Measurements from ENCODE around the gene GSTA4. TPM values are rescaled to one million over a fixed set of nuclear protein-coding genes. Genes with fewer than 3 reads are reported as not detected.

The GSTA4 gene
- total RNA-seq, 1 donor from 2014 or later = 9.4 TPM

- Histone ChIP-seq H3K27ac (replicated peaks) (peak overlapping the region; percentile 94), H3K4me1 (peaks cover 33% of the 10 kb centered on the region), H3K4me3 (peak overlapping the region; percentile 82), H3K9me3 (replicated peaks) (no peaks in the 10 kb centered on the region), H3K27me3 (ENCODE audit: low read depth) (no peaks in the 10 kb centered on the region), H3K36me3 (no peaks in the 10 kb centered on the region)
- TF ChIP-seq CTCF (IDR thresholded peaks at IDR 0.05; ENCODE audit: borderline replicate concordance) = no peak
- DNase-seq = peak; percentile 27
- intact Hi-C loops (cut with micrococcal nuclease) = no loop called here
Observed at GRCh38 chr6:52994839-52995088, 320 bp downstream of the GSTA4 start.

GRCh38 chr6:52994031-52994838 lies 849 bp downstream of the GSTA4 start:
- Histone ChIP-seq H3K27me3 (ENCODE audit: low read depth) (no peaks in the 10 kb centered on the region), H3K9me3 (replicated peaks) (no peaks in the 10 kb centered on the region), H3K4me1 (peaks cover 33% of the 10 kb centered on the region), H3K4me3 (peak overlapping the region; percentile 82), H3K36me3 (peaks cover 3% of the 10 kb centered on the region), H3K27ac (replicated peaks) (peak overlapping the region; percentile 94)
- peak; percentile 35 for DNase-seq
- TF ChIP-seq CTCF (IDR thresholded peaks at IDR 0.05; ENCODE audit: borderline replicate concordance) = no peak
- intact Hi-C loops (cut with micrococcal nuclease) = no loop called here

GRCh38 chr6:52992980-52993920 lies 1.8 kb downstream of the GSTA4 start:
- peaks cover 33% of the 10 kb centered on the region for H3K4me1 ChIP-seq
- peak overlapping the region; percentile 82 for H3K4me3 ChIP-seq
- intact Hi-C loops (cut with micrococcal nuclease) = no loop called here
- DNase-seq = no peak
- peak overlapping the region; percentile 94 for H3K27ac ChIP-seq (replicated peaks)
- no peak for TF ChIP-seq CTCF (IDR thresholded peaks at IDR 0.05; ENCODE audit: borderline replicate concordance)
- peaks cover 9% of the 10 kb centered on the region for H3K36me3 ChIP-seq
- no peaks in the 10 kb centered on the region for H3K27me3 ChIP-seq (ENCODE audit: low read depth)
- no peaks in the 10 kb centered on the region for H3K9me3 ChIP-seq (replicated peaks)

DNA sequence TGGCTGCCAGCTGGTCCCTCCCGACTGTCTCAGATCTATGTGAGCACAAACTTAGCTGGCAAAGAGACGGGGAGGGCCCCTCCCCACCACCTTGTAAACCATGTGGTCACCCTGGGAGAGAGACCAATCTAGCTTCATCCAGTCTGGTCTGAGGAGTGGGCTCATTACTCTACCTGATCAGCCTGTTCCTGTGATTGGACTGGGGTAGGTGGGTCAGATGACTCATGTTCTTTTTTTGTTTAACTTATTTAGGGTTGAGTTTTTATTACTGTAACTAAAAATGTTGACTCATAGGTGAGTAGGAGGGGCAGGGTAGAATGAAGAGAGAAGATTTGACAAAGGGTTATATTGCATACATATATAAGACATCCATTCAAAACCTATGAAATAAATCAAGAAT lies 4.7 kb downstream of the GSTA4 start:
- no peak for TF ChIP-seq CTCF (IDR thresholded peaks at IDR 0.05; ENCODE audit: borderline replicate concordance)
- intact Hi-C loops (cut with micrococcal nuclease) = no loop called here
- H3K4me1 ChIP-seq = peaks cover 24% of the 10 kb centered on the region
- H3K27ac ChIP-seq (replicated peaks) = no peak overlapping the region
- no peak for DNase-seq
- H3K9me3 ChIP-seq (replicated peaks) = no peaks in the 10 kb centered on the region
- H3K4me3 ChIP-seq = no peak overlapping the region
- H3K36me3 ChIP-seq = peaks cover 11% of the 10 kb centered on the region
- H3K27me3 ChIP-seq (ENCODE audit: low read depth) = no peaks in the 10 kb centered on the region

DNA sequence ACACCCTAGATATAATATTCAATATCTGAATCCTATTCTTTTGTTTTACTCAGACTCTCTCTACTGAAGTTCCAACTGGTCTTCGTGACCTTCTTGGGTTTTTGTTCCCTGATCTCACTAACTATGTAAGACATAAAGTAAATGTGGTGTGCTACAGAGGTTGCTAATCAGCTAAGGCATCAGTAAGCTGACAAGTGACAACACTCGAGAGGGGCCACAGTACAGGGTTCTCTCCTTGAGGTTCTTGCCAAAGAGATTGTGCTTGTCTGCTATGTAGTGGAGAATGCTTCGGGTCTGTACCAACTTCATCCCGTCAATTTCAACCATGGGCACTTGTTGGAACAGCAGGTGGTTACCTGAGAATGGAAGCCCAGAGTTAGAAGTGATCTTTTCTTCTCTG lies 9.9 kb downstream of the GSTA4 start:
- DNase-seq = no peak
- H3K36me3 ChIP-seq = peaks cover 50% of the 10 kb centered on the region
- no peaks in the 10 kb centered on the region for H3K27me3 ChIP-seq (ENCODE audit: low read depth)
- intact Hi-C loops (cut with micrococcal nuclease) = no loop called here
- no peak overlapping the region for H3K27ac ChIP-seq (replicated peaks)
- TF ChIP-seq CTCF (IDR thresholded peaks at IDR 0.05; ENCODE audit: borderline replicate concordance) = no peak
- no peaks in the 10 kb centered on the region for H3K9me3 ChIP-seq (replicated peaks)
- peaks cover 8% of the 10 kb centered on the region for H3K4me1 ChIP-seq
- no peak overlapping the region for H3K4me3 ChIP-seq

Data from left ventricle myocardium inferior (tissue), 1 donor.